CD4-positive, CD25-positive, alpha-beta regulatory T cell (primary cell): Measurements from ENCODE around the gene ADAMTS19. TPM values are rescaled to one million over a fixed set of nuclear protein-coding genes. Genes with fewer than 3 reads are reported as not detected.
"Not testable (repeated sequence)": the region's sequence is repeated elsewhere in the genome, so short reads cannot be mapped to it uniquely, and the experiment has no call there.

Source experiments
- ATAC-seq, 2 donors: fragments of 150-1000 bp; cut with Tn5 transposase; one replicate each; pipeline ENCODE4 v1.10.0; 2021; ENCODE audit warnings: low read depth in 2 of 2, moderate number of reproducible peaks in 2 of 2, moderate library complexity in 1 of 2
- DNase-seq, 3 donors: peaks; one replicate each; pipeline versions ENCODE4 v3.0.0 to v3.0.0-alpha.2; 2012 to 2022; ENCODE audit warnings: mixed read lengths in 1 of 3
- H3K27ac ChIP-seq: one replicate; pipeline ENCODE4 v1.7.0; 2013; ENCODE audit warnings: mild to moderate bottlenecking, low read length; ENCODE audit not compliant: insufficient read depth, poor library complexity, severe bottlenecking
- H3K27me3 ChIP-seq: one replicate; pipeline ENCODE4 v1.7.0; 2013; ENCODE audit warnings: low read length; ENCODE audit not compliant: control insufficient read depth, insufficient read depth
- H3K36me3 ChIP-seq: one replicate; pipeline ENCODE4 v1.7.0; 2013; ENCODE audit warnings: mild to moderate bottlenecking, low read length, moderate library complexity; ENCODE audit not compliant: control insufficient read depth, insufficient read depth
- H3K4me1 ChIP-seq: 2 replicates; pipeline ENCODE4 v1.7.0; 2013; ENCODE audit warnings: mild to moderate bottlenecking, low read length; ENCODE audit not compliant: insufficient read depth, control insufficient read depth, poor library complexity, severe bottlenecking
- H3K4me3 ChIP-seq: one replicate; pipeline ENCODE4 v1.7.0; 2013; ENCODE audit warnings: low read depth, mild to moderate bottlenecking, low read length, moderate library complexity
- H3K9me3 ChIP-seq, 2 experiments: 1 replicate in 1 of 2; 2 replicates in 1 of 2; pipeline ENCODE4 v1.7.0; 2013; ENCODE audit warnings: low read length in 2 of 2, mild to moderate bottlenecking in 1 of 2, moderate library complexity in 1 of 2; ENCODE audit not compliant: control insufficient read depth in 2 of 2
- H3K27ac Mint-ChIP-seq, 3 donors: one replicate each; pipeline ENCODE4 v1.8.0; 2020 to 2022; ENCODE audit warnings: mild to moderate bottlenecking in 3 of 3, mixed read lengths in 3 of 3, moderate library complexity in 2 of 3
- H3K27me3 Mint-ChIP-seq: one replicate; pipeline ENCODE4 v1.8.0; 2022; ENCODE audit warnings: mild to moderate bottlenecking, mixed read lengths
- H3K36me3 Mint-ChIP-seq: one replicate; pipeline ENCODE4 v1.8.0; 2020; ENCODE audit warnings: mixed read lengths
- H3K4me1 Mint-ChIP-seq, 4 donors: one replicate each; pipeline ENCODE4 v1.8.0; 2020 to 2022; ENCODE audit warnings: mixed read lengths in 4 of 4, mild to moderate bottlenecking in 1 of 4
- H3K4me3 Mint-ChIP-seq, 4 donors: one replicate each; pipeline ENCODE4 v1.8.0; 2020 to 2022; ENCODE audit warnings: mild to moderate bottlenecking in 4 of 4, mixed read lengths in 4 of 4, moderate library complexity in 3 of 4
- H3K9me3 Mint-ChIP-seq, 7 donors: one replicate each; pipeline ENCODE4 v1.8.0; 2020 to 2022; ENCODE audit warnings: mixed read lengths in 7 of 7, mild to moderate bottlenecking in 3 of 7, moderate library complexity in 2 of 7
- polyA plus RNA-seq, 4 donors: library from polyadenylated mRNA; unstranded; fragments of 300-500 nt; fragmentation: Illumina TruSeq; gene quantifications; one replicate each; pipeline ENCODE4 v1.2.3, GENCODE V29; 2021
- total RNA-seq: library from RNA; stranded (reverse); gene quantifications from one replicate; pipeline ENCODE4 v1.2.3, GENCODE V29; 2022

Gene ADAMTS19
- total and polyA plus RNA-seq, 5 donors from 2014 or later, result not detected

DNA sequence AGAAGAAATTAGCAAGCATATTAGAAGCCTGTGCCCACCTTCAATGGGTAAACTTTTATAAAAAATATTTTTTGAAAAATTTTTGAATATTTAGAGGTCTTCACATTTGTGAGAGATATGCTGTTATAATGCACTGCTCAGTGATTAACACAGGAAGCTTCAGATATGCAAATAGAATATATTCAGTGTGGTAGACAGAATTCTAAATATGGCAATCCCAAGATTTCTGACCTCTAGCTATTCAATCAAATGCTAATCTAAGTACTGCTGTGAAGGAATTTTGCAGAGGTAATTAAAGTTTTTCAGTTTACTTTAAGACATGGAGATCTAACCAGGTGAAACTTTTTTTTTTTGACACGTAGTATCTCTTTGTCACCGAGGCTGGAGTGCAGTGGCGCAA lies 103.5 kb downstream of the ADAMTS19 start:
- ATAC-seq (no peak), DNase-seq (no peak)
- peaks cover 0 to 4% (median 0%) of the 10 kb centered on the region in 7 donors for H3K9me3 Mint-ChIP-seq
- H3K4me1 Mint-ChIP-seq, result no peaks in the 10 kb centered on the region
- H3K4me3 Mint-ChIP-seq, result no peak overlapping the region
- Histone ChIP-seq H3K27me3 (no peaks in the 10 kb centered on the region), H3K4me3 (no peak overlapping the region), H3K36me3 (no peaks in the 10 kb centered on the region), H3K9me3 (no peaks in the 10 kb centered on the region), H3K27ac (no peak overlapping the region), H3K4me1 (no peaks in the 10 kb centered on the region)
- no peak overlapping the region for H3K27ac Mint-ChIP-seq
- H3K36me3 Mint-ChIP-seq, result no peaks in the 10 kb centered on the region
- no peaks in the 10 kb centered on the region for H3K27me3 Mint-ChIP-seq

DNA sequence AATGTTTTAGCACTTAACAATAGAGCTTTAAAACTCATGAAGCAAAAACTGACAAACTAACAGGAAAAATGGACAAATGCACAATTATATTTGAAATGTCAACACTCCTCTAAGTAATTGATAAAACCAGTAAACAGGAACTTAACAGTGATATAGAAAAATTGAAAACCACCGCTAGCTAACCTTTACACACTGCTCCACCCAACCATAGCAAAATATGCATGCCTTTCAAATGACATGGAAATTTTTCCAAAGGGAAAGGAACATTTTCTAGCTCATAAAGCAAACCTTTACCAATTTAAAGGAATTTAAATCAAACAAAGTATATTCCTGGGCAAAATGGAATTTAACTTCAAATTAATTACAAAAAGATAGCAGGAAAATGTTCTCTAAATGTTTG lies 109.2 kb downstream of the ADAMTS19 start:
- no peak for ATAC-seq
- H3K9me3 Mint-ChIP-seq, result peaks cover 0 to 2% (median 0%) of the 10 kb centered on the region in 7 donors
- no peaks in the 10 kb centered on the region for H3K27me3 Mint-ChIP-seq
- H3K4me1 Mint-ChIP-seq, result no peaks in the 10 kb centered on the region
- no peaks in the 10 kb centered on the region for H3K9me3 ChIP-seq
- H3K4me1 ChIP-seq, result no peaks in the 10 kb centered on the region
- H3K36me3 ChIP-seq, result no peaks in the 10 kb centered on the region
- no peak overlapping the region for H3K4me3 Mint-ChIP-seq
- DNase-seq, result no peak
- no peak overlapping the region for H3K27ac ChIP-seq
- H3K27ac Mint-ChIP-seq, result no peak overlapping the region
- H3K27me3 ChIP-seq, result no peaks in the 10 kb centered on the region
- H3K4me3 ChIP-seq, result no peak overlapping the region
- no peaks in the 10 kb centered on the region for H3K36me3 Mint-ChIP-seq

DNA sequence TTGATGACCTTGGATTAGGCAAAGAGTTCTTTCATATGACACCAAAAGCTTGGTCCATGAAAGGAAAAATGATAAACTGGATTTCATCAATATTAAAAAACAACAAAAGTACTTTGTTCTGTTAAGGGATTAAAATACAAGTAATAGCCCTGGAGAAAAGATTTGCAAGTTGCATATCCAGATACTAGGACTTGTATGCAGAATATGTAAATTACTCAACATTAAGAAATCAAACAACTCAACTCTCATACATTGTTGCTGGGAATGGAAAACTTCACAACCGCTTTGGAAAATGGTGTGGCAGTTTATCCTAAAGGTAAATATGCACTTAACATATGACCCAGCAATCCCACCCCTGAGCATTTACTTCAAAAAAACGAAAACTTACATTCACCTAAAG lies 112.0 kb downstream of the ADAMTS19 start:
- no peak for ATAC-seq
- H3K27me3 Mint-ChIP-seq, result no peaks in the 10 kb centered on the region
- no peak overlapping the region for H3K4me3 ChIP-seq
- H3K9me3 ChIP-seq, result no peaks in the 10 kb centered on the region
- no peak for DNase-seq
- no peaks in the 10 kb centered on the region for H3K4me1 Mint-ChIP-seq
- H3K36me3 ChIP-seq, result no peaks in the 10 kb centered on the region
- no peaks in the 10 kb centered on the region for H3K4me1 ChIP-seq
- H3K4me3 Mint-ChIP-seq, result no peak overlapping the region
- peaks cover 0 to 1% (median 0%) of the 10 kb centered on the region in 7 donors for H3K9me3 Mint-ChIP-seq
- H3K27me3 ChIP-seq, result no peaks in the 10 kb centered on the region
- H3K27ac ChIP-seq, result no peak overlapping the region
- H3K27ac Mint-ChIP-seq, result no peak overlapping the region
- H3K36me3 Mint-ChIP-seq, result no peaks in the 10 kb centered on the region

DNA sequence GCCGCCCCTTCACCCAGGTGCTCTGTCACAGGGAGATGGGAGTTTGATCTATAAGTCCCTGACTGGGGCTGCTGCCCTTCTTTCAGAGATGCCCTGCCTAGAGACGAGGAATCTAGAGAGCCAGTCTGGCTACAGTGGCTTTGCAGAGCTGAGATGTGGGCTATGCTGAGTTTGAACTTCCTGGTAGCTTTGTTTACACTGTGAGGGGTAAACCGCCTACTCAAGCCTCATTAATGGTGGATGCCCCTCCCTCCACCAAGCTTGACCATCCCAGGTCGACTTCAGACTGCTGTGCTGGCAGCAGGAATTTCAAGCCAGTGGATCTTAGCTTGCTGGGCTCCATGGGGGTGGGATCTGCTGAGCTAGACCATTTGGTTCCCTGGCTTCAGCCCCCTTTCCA lies 124.4 kb downstream of the ADAMTS19 start:
- not testable (repeated sequence) for H3K4me3 Mint-ChIP-seq, ATAC-seq, H3K9me3 ChIP-seq, H3K4me1 ChIP-seq, H3K4me3 ChIP-seq, H3K27me3 Mint-ChIP-seq, H3K36me3 Mint-ChIP-seq, H3K27ac Mint-ChIP-seq, DNase-seq, H3K36me3 ChIP-seq, H3K27me3 ChIP-seq, H3K27ac ChIP-seq, H3K4me1 Mint-ChIP-seq
- peaks cover 0 to 21% (median 2%) of the 10 kb centered on the region in 7 donors for H3K9me3 Mint-ChIP-seq

DNA sequence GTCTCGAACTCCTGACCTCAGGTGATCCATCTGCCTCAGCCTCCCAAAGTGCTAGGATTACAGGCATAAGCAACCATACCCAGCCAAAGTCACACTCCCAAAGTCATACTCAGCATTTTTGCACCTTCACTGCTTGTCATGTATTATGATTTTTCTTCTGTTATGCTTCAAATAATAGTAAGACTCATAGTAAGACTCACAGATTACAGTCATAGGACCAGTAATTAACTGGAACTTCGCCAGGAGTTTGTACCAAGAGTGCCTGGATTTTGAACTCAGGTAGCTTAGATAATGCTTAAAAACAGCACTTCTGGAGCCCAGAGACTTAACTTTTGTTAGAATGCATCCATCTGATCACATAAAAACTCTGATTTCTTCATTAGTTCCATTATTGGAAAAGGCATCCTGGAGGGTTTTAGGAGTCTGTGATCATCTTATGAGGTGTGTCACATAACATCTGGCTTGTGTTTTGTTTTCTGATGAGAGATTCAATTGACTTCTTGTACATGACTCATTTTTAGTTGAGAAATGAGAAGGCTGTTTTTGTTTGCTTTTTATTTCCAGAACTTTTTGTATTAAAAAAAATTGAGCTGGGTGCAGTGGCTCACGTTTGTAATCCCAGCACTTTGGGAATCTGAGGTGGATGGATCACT lies 131.5 kb downstream of the ADAMTS19 start:
- peaks cover 0 to 4% (median 0%) of the 10 kb centered on the region in 7 donors for H3K9me3 Mint-ChIP-seq
- H3K4me3 Mint-ChIP-seq, result no peak overlapping the region
- Histone ChIP-seq H3K27me3 (no peaks in the 10 kb centered on the region), H3K4me1 (no peaks in the 10 kb centered on the region), H3K36me3 (no peaks in the 10 kb centered on the region), H3K27ac (no peak overlapping the region), H3K9me3 (no peaks in the 10 kb centered on the region), H3K4me3 (no peak overlapping the region)
- H3K27ac Mint-ChIP-seq, result no peak overlapping the region
- H3K27me3 Mint-ChIP-seq, result no peaks in the 10 kb centered on the region
- no peaks in the 10 kb centered on the region for H3K36me3 Mint-ChIP-seq
- ATAC-seq, result no peak
- H3K4me1 Mint-ChIP-seq, result no peaks in the 10 kb centered on the region
- DNase-seq, result no peak

DNA sequence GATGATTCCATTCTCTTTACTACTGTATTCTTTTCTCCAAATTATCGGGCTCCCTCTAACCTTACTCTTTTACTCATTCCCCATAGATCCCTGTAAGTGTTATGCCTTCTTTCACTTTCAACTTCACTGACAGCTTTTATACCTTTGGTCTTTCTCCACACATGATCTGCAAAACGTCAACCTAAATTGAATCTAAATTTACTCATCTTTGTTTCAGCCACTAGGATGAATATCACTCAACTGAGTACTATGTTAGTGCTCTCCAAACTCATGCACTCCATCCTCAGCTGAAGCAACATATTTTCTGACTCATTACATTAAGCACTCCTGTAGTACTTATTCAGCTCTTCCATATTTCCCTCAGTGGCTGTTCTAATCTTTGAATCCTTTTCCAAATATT lies 133.4 kb downstream of the ADAMTS19 start:
- Mint-ChIP-seq H3K9me3 (peaks cover 0 to 4% (median 0%) of the 10 kb centered on the region in 7 donors), H3K4me1 (no peaks in the 10 kb centered on the region), H3K27me3 (no peaks in the 10 kb centered on the region), H3K27ac (no peak overlapping the region), H3K36me3 (no peaks in the 10 kb centered on the region), H3K4me3 (no peak overlapping the region)
- no peaks in the 10 kb centered on the region for H3K27me3 ChIP-seq
- H3K9me3 ChIP-seq, result no peaks in the 10 kb centered on the region
- H3K4me1 ChIP-seq, result no peaks in the 10 kb centered on the region
- H3K27ac ChIP-seq, result no peak overlapping the region
- no peaks in the 10 kb centered on the region for H3K36me3 ChIP-seq
- DNase-seq (no peak), ATAC-seq (no peak)
- H3K4me3 ChIP-seq, result no peak overlapping the region

DNA sequence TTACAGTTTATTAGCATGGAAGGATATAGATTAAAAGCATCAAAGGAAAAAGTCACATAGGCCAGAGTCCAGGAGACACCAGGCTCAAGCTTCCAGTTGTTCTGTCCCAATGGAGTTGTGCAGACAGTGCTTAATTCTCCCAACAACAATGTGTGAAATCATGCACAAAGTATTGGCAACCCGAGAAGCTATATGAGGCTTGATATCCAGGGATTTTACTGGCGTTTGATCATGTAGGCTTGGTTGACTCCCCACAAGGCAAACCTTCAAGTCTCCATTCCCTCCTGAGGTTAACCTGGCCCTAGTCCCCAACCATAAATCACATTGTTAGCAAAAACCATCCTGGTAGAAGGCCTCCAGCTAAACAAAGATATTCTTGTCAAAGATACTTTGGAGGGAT lies 141.5 kb downstream of the ADAMTS19 start:
- Mint-ChIP-seq H3K27ac (no peak overlapping the region), H3K9me3 (peaks cover 0 to 10% (median 2%) of the 10 kb centered on the region in 7 donors), H3K27me3 (no peaks in the 10 kb centered on the region), H3K4me3 (no peak overlapping the region), H3K36me3 (no peaks in the 10 kb centered on the region), H3K4me1 (no peaks in the 10 kb centered on the region)
- Histone ChIP-seq H3K9me3 (no peaks in the 10 kb centered on the region), H3K4me1 (no peaks in the 10 kb centered on the region), H3K4me3 (no peak overlapping the region), H3K27me3 (no peaks in the 10 kb centered on the region), H3K27ac (no peak overlapping the region), H3K36me3 (no peaks in the 10 kb centered on the region)
- no peak for DNase-seq
- ATAC-seq, result no peak

DNA sequence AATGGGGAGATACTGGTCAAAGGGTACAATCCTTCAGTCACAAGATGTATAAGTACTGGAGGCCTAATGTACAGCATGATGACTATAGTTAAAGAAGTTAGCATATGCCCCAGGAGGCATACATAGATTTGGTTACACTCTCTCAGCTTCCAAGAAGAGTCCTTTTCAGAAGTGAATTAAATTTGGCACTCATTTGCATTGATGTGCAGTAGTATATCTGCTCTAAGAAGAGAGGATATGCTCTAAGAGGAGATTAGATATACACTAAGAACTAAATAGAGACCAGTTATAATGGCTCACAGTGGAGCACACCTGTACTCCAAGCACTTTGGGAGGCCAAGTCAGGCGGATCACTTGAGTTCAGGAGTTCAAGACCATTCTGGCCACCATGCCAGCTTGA lies 148.3 kb downstream of the ADAMTS19 start:
- Mint-ChIP-seq H3K4me3 (no peak overlapping the region), H3K36me3 (no peaks in the 10 kb centered on the region), H3K4me1 (no peaks in the 10 kb centered on the region), H3K27ac (no peak overlapping the region), H3K9me3 (peaks cover 0 to 9% (median 2%) of the 10 kb centered on the region in 7 donors), H3K27me3 (no peaks in the 10 kb centered on the region)
- no peak for ATAC-seq
- Histone ChIP-seq H3K36me3 (no peaks in the 10 kb centered on the region), H3K4me1 (no peaks in the 10 kb centered on the region), H3K9me3 (peaks cover 0 to 1% of the 10 kb centered on the region in 2 experiments), H3K27ac (no peak overlapping the region), H3K27me3 (no peaks in the 10 kb centered on the region), H3K4me3 (no peak overlapping the region)
- no peak for DNase-seq
